Umbilical cord (tissue), 2 donors: ENCODE data around the gene ABCD1. TPM values are rescaled to one million over a fixed set of nuclear protein-coding genes. Genes with fewer than 3 reads are reported as not detected.
A peak's percentile ranks its signal among the peaks of the same experiment; 100 is the strongest.
"Not testable (repeated sequence)": the region's sequence is repeated elsewhere in the genome, so short reads cannot be mapped to it uniquely, and the experiment has no call there.

Source experiments
- DNase-seq: peaks from one replicate; pipeline ENCODE4 v3.0.0-alpha.2; 2015; ENCODE audit warnings: low spot score
- total RNA-seq: library from RNA; depleted of rRNA; stranded (reverse); fragments of >200 nt; gene quantifications from one replicate; pipeline ENCODE4 v1.2.3, GENCODE V29; 2014; ENCODE audit warnings: low replicate concordance; ENCODE audit not compliant: insufficient read depth

ABCD1 gene
- total RNA-seq = 15.6 TPM

GRCh38 chrX:153724252-153725038, at the start of gene ABCD1, which contains the start of gene BCAP31:
Gene ABCD1 (plus strand): TSS chrX:153724856. CDS start chrX:153725267, 411 bp downstream.
Gene BCAP31 (minus strand): TSS chrX:153724387. CDS start chrX:153723244, 1,143 bp downstream.
- DNase-seq = peak; percentile 90

- DNase-seq = no peak
Measured at GRCh38 chrX:153681175-153681574, 43.5 kb upstream of the ABCD1 start.

GRCh38 chrX:153683486-153683885, 41.2 kb upstream of the ABCD1 start:
- DNase-seq = not testable (repeated sequence)

GRCh38 chrX:153684467-153685155, 40.0 kb upstream of the ABCD1 start:
- no peak for DNase-seq

GRCh38 chrX:153685156-153685536, 39.5 kb upstream of the ABCD1 start:
- no peak for DNase-seq

- no peak for DNase-seq
Measured at GRCh38 chrX:153685751-153686696, 38.6 kb upstream of the ABCD1 start.

- peak; percentile 54 for DNase-seq
Measured at GRCh38 chrX:153686711-153687110, 37.9 kb upstream of the ABCD1 start.

GRCh38 chrX:153687121-153688039, 37.3 kb upstream of the ABCD1 start, which contains the start of gene SLC6A8:
Gene SLC6A8 (plus strand): TSS chrX:153687926. CDS start chrX:153688575, 649 bp downstream.
- DNase-seq = peak; percentile 53

- DNase-seq = no peak
Measured at GRCh38 chrX:153688071-153688470, 36.6 kb upstream of the ABCD1 start.

- DNase-seq = no peak
Measured at GRCh38 chrX:153688506-153688905, 36.1 kb upstream of the ABCD1 start.

- DNase-seq = no peak
Measured at GRCh38 chrX:153688911-153689590, 35.6 kb upstream of the ABCD1 start.

- DNase-seq = no peak
Measured at GRCh38 chrX:153689654-153690465, 34.8 kb upstream of the ABCD1 start.

- DNase-seq = no peak
Measured at GRCh38 chrX:153690466-153690865, 34.2 kb upstream of the ABCD1 start.

- not testable (repeated sequence) for DNase-seq
Measured at GRCh38 chrX:153691032-153691827, 33.4 kb upstream of the ABCD1 start.

- DNase-seq = no peak
Measured at GRCh38 chrX:153692003-153692402, 32.7 kb upstream of the ABCD1 start.

- DNase-seq = no peak
Measured at GRCh38 chrX:153692611-153693156, 32.0 kb upstream of the ABCD1 start.

- DNase-seq = peak; percentile 25
Measured at GRCh38 chrX:153693216-153694086, 31.2 kb upstream of the ABCD1 start.
